Prostate gland (tissue), 2 donors: ENCODE results near the gene GRK7. TPM values are rescaled to one million over a fixed set of nuclear protein-coding genes. Genes with fewer than 3 reads are reported as not detected.

Experiments
- DNase-seq: peaks from one replicate; pipeline ENCODE4 v3.0.0-alpha.2; 2019; ENCODE audit warnings: low spot score
- H3K27ac ChIP-seq, 2 donors: fragments of 200-600 bp; sonication (generic); 2 replicates each; pipeline ENCODE4 v1.5.1; 2017 to 2019
- H3K27me3 ChIP-seq: fragments of 200-600 bp; sonication (generic); replicated peaks from 2 replicates; pipeline ENCODE4 v1.5.1; 2019; ENCODE audit not compliant: insufficient read depth
- H3K36me3 ChIP-seq, 2 donors: fragments of 200-600 bp; sonication (generic); 1 replicate in 1 of 2; 2 replicates in 1 of 2; pipeline versions ENCODE4 v1.5.1 to v1.8.1; 2017 to 2019
- H3K4me1 ChIP-seq: fragments of 200-600 bp; sonication (generic); replicated peaks from 2 replicates; pipeline ENCODE4 v1.5.1; 2019
- H3K4me3 ChIP-seq, 2 donors: fragments of 200-600 bp; sonication (generic); 2 replicates each; pipeline ENCODE4 v1.5.1; 2017 to 2019
- H3K9me3 ChIP-seq: fragments of 200-600 bp; sonication (generic); 2 replicates; pipeline ENCODE4 v1.5.1; 2017
- CTCF ChIP-seq, 4 experiments: fragments of 200-600 bp in 2 of 4; fragments of 450-650 bp in 2 of 4; sonication (generic) in 2 of 4; IDR thresholded peaks; 1 replicate in 3 of 4; 2 replicates in 1 of 4; pipeline ENCODE4 v1.5.1; 2016 to 2019; ENCODE audit warnings: antibody characterized with exemption in 4 of 4, mild to moderate bottlenecking in 2 of 4, moderate library complexity in 2 of 4
- POLR2A ChIP-seq: fragments of 450-650 bp; IDR thresholded peaks from one replicate; pipeline ENCODE4 v1.6.1; 2016; ENCODE audit warnings: antibody characterized with exemption, mild to moderate bottlenecking
- POLR2AphosphoS5 ChIP-seq: sonication (generic); formaldehyde crosslinking; IDR thresholded peaks from one replicate; pipeline ENCODE4 v1.6.1; 2017; ENCODE audit warnings: antibody characterized with exemption
- WGBS: methylation state at CpG from one replicate; pipeline ENCODE4 v1.1.5; 2018; 5-methylcytosine and 5-hydroxymethylcytosine counted together
- intact Hi-C: fragments of 100-400 bp; cut with DNase I; formaldehyde crosslinking; loops from one replicate; pipeline ENCODE4 v1.14.2; 2022
- total RNA-seq, 2 donors: library from RNA; depleted of rRNA; stranded (reverse); fragments of >200 nt; gene quantifications; one replicate each; pipeline ENCODE4 v1.1.0, GENCODE V29; 2016

Gene GRK7
- total RNA-seq, 2 donors from 2014 or later: 0.17 TPM; not detected in 1

DNA sequence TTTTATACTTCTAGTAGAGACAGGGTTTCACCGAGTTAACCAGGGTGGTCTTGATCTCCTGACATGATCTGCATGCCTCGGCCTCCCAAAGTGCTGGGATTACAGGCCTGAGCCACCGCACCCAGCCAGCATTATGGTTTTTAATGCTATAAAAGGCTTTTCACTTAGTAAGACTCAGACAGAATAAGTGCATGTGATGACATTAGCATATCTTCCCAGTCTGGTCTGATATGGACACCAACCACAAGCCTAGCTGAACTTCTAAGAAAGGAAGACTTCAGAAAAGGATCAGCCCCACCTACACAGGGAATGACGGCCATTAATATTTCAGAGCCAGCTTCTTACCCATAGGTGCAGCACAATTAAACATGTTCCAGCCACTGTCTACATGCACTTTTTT is 27.0 kb downstream of the GRK7 start:
- no peaks in the 10 kb centered on the region for H3K9me3 ChIP-seq
- TF ChIP-seq CTCF (IDR thresholded peaks at IDR 0.05) (no peak), POLR2AphosphoS5 (no peak), POLR2A (no peak)
- no peaks in the 10 kb centered on the region for H3K4me1 ChIP-seq
- H3K27me3 ChIP-seq: no peaks in the 10 kb centered on the region
- 95% methylated on average over 4 of the region's 4 CpGs for WGBS
- no peak for DNase-seq
- intact Hi-C loops: no loop called here
- H3K27ac ChIP-seq: no peak overlapping the region
- H3K4me3 ChIP-seq: no peak overlapping the region
- H3K36me3 ChIP-seq: no peaks in the 10 kb centered on the region

DNA sequence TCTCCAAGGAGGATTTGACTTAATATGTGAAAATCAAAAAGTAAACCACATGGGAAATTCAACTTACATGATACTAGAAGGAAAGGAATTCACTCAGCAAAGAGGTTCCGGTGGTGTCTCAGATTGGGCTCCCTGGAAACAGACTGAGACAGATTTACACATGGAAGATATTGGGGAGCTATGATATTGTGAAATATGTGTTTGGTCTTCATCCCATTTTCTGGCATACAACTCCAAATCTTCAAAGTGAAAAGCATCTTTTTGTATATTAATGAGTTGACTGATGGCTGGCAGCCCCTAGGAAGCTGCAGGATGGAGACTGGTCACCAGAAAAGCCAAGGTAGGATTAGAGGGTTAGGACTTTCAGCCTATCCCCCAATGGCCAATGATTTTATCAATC is 29.3 kb downstream of the GRK7 start:
- intact Hi-C loops: no loop called here
- no peak for TF ChIP-seq POLR2AphosphoS5
- no peak for TF ChIP-seq POLR2A
- TF ChIP-seq CTCF (IDR thresholded peaks at IDR 0.05): no peak

GRCh38 chr3:141793476-141794260 is 30.5 kb downstream of the GRK7 start:
- H3K4me3 ChIP-seq: no peak overlapping the region
- 87% methylated on average over 8 of the region's 8 CpGs for WGBS
- H3K27ac ChIP-seq: no peak overlapping the region
- DNase-seq: no peak
- no peaks in the 10 kb centered on the region for H3K9me3 ChIP-seq
- TF ChIP-seq POLR2AphosphoS5: no peak
- no peak for TF ChIP-seq POLR2A
- TF ChIP-seq CTCF (IDR thresholded peaks at IDR 0.05): no peak
- intact Hi-C loops: no loop called here
- no peaks in the 10 kb centered on the region for H3K27me3 ChIP-seq
- peaks cover 17% of the 10 kb centered on the region for H3K4me1 ChIP-seq
- no peaks in the 10 kb centered on the region for H3K36me3 ChIP-seq

More for the DNA sequence above, 29.3 kb downstream of the GRK7 start:
- Histone ChIP-seq H3K9me3 (no peaks in the 10 kb centered on the region), H3K36me3 (no peaks in the 10 kb centered on the region), H3K27ac (no peak overlapping the region), H3K4me3 (no peak overlapping the region), H3K27me3 (no peaks in the 10 kb centered on the region), H3K4me1 (peaks cover 7% of the 10 kb centered on the region)
- DNase-seq: no peak
- WGBS: 96% methylated on average over 1 of the region's 1 CpG

- Histone ChIP-seq H3K27me3 (no peaks in the 10 kb centered on the region), H3K27ac (no peak overlapping the region), H3K4me3 (no peak overlapping the region), H3K4me1 (peaks cover 21% of the 10 kb centered on the region), H3K36me3 (no peaks in the 10 kb centered on the region), H3K9me3 (no peaks in the 10 kb centered on the region)
- intact Hi-C loops: loop anchor here (5.0 kb wide), 1 partner anchor 82 kb away; the partner anchor contains the start of gene ATP1B3
- WGBS: 95% methylated on average over 4 of the region's 4 CpGs
- no peak for DNase-seq
- TF ChIP-seq POLR2AphosphoS5: no peak
- TF ChIP-seq POLR2A: no peak
- TF ChIP-seq CTCF (IDR thresholded peaks at IDR 0.05): no peak
These were observed 32.1 kb downstream of the GRK7 start for GRCh38 chr3:141795276-141795675.

GRCh38 chr3:141795741-141796080 is 32.5 kb downstream of the GRK7 start:
- no peaks in the 10 kb centered on the region for H3K9me3 ChIP-seq
- intact Hi-C loops: loop anchor here (5.0 kb wide), 1 partner anchor 82 kb away; the partner anchor contains the start of gene ATP1B3

More at GRCh38 chr3:141795741-141796080, 32.5 kb downstream of the GRK7 start:
- H3K36me3 ChIP-seq: no peaks in the 10 kb centered on the region
- no peak for DNase-seq
- peaks cover 21% of the 10 kb centered on the region for H3K4me1 ChIP-seq
- 88% methylated on average over 5 of the region's 5 CpGs for WGBS
- H3K4me3 ChIP-seq: no peak overlapping the region
- no peaks in the 10 kb centered on the region for H3K27me3 ChIP-seq
- no peak overlapping the region for H3K27ac ChIP-seq
- TF ChIP-seq POLR2AphosphoS5 (no peak), POLR2A (no peak), CTCF (IDR thresholded peaks at IDR 0.05) (no peak)
